ENCODE results near the gene NUDC. TPM values are rescaled to one million over a fixed set of nuclear protein-coding genes. Genes with fewer than 3 reads are reported as not detected.
"Not testable (repeated sequence)": the region's sequence is repeated elsewhere in the genome, so short reads cannot be mapped to it uniquely, and the experiment has no call there.

Gene NUDC
- 23.2 and 28.5 TPM in 2 replicates for total RNA-seq

DNA sequence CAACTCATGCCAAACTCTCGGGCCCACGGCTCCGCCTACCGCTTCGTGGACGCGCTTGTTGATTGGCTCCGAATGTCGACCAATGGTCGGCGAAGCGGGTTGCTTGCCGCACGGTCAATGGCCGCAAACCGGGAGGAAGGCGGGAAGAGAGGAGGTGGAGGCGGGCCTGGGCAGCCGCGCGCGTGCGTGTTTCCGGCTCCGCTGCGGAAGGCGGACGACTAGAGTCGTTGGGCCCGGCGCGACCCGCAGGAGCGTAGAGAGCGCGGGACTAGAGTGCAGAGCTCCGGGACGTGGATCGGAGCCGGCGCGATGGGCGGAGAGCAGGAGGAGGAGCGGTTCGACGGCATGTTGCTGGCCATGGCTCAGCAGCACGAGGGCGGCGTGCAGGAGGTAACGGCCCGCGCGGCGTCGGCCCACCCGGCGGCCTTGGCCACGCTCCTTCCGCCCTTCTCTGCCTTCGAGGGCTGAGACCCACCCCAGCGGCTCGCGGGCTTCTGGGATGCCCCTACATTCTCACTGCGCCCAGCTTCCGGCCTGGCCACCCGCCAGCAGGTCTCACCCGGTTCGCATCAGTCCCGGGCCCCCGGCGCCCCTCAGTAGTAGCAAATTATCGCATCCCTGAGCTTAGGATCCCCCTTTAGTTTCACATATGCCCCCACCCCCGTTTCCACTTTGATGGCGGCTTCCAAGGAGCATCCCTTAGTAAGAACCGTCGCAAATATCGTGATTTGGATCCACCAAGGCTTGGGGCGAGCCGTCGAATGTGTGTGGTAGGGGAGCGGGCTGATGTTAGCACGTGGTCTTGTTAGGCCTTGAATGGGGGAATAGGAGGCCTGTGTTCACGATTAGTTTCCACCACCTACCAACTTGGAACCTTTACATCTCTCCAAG is at the start of gene NUDC:
TSS of gene NUDC (plus strand) at position 204 of the 891 bp plus-strand sequence. CDS start at position 310, 106 bp downstream.
- H3K4me3 ChIP-seq (ENCODE audit: low read depth, low read length) = peak within 1 kb of the TSS; percentile 79
- peaks cover 7% of the 10 kb centered on the region for H3K36me3 ChIP-seq (ENCODE audit: control insufficient read depth, insufficient read depth, low read length)
- no peaks in the 10 kb centered on the region for H3K27me3 ChIP-seq (ENCODE audit: control insufficient read depth, insufficient read depth, low read length)
- TF ChIP-seq, protein P1, sequence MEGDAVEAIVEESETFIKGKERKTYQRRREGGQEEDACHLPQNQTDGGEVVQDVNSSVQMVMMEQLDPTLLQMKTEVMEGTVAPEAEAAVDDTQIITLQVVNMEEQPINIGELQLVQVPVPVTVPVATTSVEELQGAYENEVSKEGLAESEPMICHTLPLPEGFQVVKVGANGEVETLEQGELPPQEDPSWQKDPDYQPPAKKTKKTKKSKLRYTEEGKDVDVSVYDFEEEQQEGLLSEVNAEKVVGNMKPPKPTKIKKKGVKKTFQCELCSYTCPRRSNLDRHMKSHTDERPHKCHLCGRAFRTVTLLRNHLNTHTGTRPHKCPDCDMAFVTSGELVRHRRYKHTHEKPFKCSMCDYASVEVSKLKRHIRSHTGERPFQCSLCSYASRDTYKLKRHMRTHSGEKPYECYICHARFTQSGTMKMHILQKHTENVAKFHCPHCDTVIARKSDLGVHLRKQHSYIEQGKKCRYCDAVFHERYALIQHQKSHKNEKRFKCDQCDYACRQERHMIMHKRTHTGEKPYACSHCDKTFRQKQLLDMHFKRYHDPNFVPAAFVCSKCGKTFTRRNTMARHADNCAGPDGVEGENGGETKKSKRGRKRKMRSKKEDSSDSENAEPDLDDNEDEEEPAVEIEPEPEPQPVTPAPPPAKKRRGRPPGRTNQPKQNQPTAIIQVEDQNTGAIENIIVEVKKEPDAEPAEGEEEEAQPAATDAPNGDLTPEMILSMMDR (IDR thresholded peaks at IDR 0.05; ENCODE audit: insufficient read depth, low read length, severe bottlenecking) = no peak
- FAIRE-seq (peak; percentile 52), DNase-seq (ENCODE audit: low read depth) (peak; percentile 93)

DNA sequence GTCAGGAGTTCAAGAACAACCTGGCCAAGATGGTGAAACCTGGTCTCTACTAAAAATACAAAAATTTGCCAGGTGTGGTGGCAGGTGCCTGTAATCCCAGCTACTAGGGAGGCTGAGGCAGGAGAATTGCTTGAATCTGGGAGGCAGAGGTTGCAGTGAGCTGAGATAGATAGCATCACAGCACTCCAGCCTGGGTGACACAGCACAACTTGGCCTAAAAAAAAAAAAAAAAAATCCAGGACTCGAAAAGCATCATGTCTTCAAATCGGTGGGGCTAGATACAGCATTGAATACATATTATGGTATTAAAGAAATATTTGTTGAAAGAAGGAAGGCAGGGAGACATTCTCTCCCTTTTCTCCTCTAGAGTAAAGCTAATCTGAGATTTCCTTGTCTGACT is 48.4 kb upstream of the NUDC start:
- DNase-seq (ENCODE audit: low read depth); H3K36me3 ChIP-seq (ENCODE audit: control insufficient read depth, insufficient read depth, low read length); H3K4me3 ChIP-seq (ENCODE audit: low read depth, low read length); H3K27me3 ChIP-seq (ENCODE audit: control insufficient read depth, insufficient read depth, low read length); FAIRE-seq: not testable (repeated sequence)

DNA sequence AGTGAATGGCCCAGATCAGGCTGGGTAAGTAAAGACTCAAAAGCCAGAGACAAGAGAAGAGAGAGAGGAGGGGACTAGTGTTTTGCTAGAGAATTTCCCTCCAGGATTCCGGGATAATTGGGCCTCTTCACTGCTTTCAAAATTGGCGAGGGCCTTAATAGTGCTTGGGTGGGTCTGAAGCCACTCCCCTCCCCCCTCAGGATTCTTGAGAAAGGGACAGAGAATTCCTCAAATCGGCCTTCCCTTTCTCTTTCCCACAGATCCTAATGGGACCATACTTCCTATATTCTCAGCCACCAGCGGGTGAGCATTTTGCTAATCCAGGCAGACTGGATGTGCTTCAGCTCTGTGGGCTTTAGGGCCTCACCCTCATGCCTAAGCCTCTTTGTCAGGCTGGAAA is 46.6 kb upstream of the NUDC start:
- no peak for FAIRE-seq

DNA sequence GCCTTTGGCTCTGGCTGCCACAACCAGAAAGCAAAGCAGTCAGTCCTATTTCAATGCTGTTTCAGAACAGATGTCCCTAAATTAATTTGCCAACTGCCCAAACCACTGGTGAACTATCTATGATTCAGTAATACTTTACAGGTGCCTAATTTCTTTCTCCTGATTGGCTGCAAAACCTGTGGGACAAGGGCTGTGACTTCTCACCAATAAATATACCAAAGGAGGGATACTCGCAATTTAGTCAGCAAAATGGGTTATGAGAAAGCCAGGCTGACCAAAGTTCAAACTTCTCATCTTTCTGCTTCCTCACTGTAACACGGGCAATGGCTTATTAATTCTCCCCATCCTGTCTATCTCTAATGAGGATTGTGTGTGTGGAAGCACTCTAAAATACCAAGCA is 44.2 kb upstream of the NUDC start:
- TF ChIP-seq, protein P1 (IDR thresholded peaks at IDR 0.05; ENCODE audit: insufficient read depth, low read length, severe bottlenecking) = no peak
- FAIRE-seq (no peak), DNase-seq (ENCODE audit: low read depth) (no peak)
- peaks cover 4% of the 10 kb centered on the region for H3K36me3 ChIP-seq (ENCODE audit: control insufficient read depth, insufficient read depth, low read length)
- no peak overlapping the region for H3K4me3 ChIP-seq (ENCODE audit: low read depth, low read length)
- H3K27me3 ChIP-seq (ENCODE audit: control insufficient read depth, insufficient read depth, low read length) = no peaks in the 10 kb centered on the region

More for the DNA sequence above, 46.6 kb upstream of the NUDC start:
- Histone ChIP-seq H3K36me3 (ENCODE audit: control insufficient read depth, insufficient read depth, low read length) (peaks cover 4% of the 10 kb centered on the region), H3K4me3 (ENCODE audit: low read depth, low read length) (no peak overlapping the region), H3K27me3 (ENCODE audit: control insufficient read depth, insufficient read depth, low read length) (no peaks in the 10 kb centered on the region)
- TF ChIP-seq, protein P1 (IDR thresholded peaks at IDR 0.05; ENCODE audit: insufficient read depth, low read length, severe bottlenecking) = no peak
- DNase-seq (ENCODE audit: low read depth) = no peak

DNA sequence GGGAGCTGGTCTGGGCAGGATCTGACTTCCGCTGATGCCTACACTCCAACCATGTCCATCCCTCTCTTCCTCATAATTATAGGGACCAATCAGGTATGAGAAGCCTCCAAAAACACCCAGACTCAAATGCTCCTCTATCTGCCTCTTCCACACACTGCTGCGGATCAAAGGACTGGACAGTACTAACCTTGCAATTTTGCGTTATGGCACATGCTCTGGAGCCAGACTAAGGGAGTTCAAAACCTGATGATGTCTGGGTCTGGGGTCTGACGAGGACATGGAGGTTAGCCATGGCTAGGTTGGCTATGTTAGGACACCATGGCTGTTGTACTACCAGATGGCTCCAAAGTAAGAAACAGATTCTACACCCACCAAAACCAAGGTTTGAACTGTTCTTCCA is 41.8 kb upstream of the NUDC start:
- peaks cover 19% of the 10 kb centered on the region for H3K36me3 ChIP-seq (ENCODE audit: control insufficient read depth, insufficient read depth, low read length)
- TF ChIP-seq, protein P1 (IDR thresholded peaks at IDR 0.05; ENCODE audit: insufficient read depth, low read length, severe bottlenecking) = no peak
- FAIRE-seq = no peak
- no peak for DNase-seq (ENCODE audit: low read depth)
- no peak overlapping the region for H3K4me3 ChIP-seq (ENCODE audit: low read depth, low read length)
- H3K27me3 ChIP-seq (ENCODE audit: control insufficient read depth, insufficient read depth, low read length) = no peaks in the 10 kb centered on the region

DNA sequence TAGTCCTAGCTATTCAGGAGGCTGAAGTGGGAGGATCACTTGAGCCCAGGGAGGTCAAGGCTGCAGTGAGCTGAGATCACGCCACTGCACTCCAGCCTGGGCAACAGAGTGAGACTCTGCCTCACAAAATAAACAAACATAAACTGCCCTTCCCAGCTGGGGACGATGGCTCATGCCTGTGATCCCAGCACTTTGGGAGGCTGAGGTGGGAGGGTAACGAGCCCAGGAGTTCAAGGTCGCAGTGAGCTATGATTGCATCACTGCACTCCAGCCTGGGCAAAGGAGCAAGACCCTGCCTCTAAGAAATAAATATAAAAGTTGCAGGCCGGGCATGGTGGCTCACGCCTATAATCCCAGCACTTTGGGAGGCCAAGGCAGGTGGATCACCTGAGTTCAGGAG is 39.9 kb upstream of the NUDC start:
- H3K27me3 ChIP-seq (ENCODE audit: control insufficient read depth, insufficient read depth, low read length); DNase-seq (ENCODE audit: low read depth); FAIRE-seq; H3K4me3 ChIP-seq (ENCODE audit: low read depth, low read length): not testable (repeated sequence)
- H3K36me3 ChIP-seq (ENCODE audit: control insufficient read depth, insufficient read depth, low read length) = peaks cover 25% of the 10 kb centered on the region
